Keratinocyte (primary cell): ENCODE results near the gene NCF4. TPM values are rescaled to one million over a fixed set of nuclear protein-coding genes. Genes with fewer than 3 reads are reported as not detected.

Experiments
- DNase-seq: peaks from one replicate; pipeline ENCODE4 v3.0.0-alpha.2; 2011; ENCODE audit warnings: low read depth, missing footprints, low spot score
- FAIRE-seq: peaks from 2 replicates; lab custom pipeline; 2011; peaks lifted over from hg19 to GRCh38; lab: Jason Lieb, UNC
- H2AFZ ChIP-seq: 2 replicates; pipeline ENCODE4 v1.6.0; 2012; ENCODE audit warnings: low read length, control low read depth, inconsistent platforms; ENCODE audit not compliant: control insufficient read depth
- H3K27ac ChIP-seq: 2 replicates; pipeline ENCODE4 v1.5.1; 2011; ENCODE audit warnings: low read length; ENCODE audit not compliant: control insufficient read depth, insufficient read depth
- H3K27me3 ChIP-seq: 3 replicates; pipeline ENCODE4 v1.6.0; 2011; ENCODE audit warnings: low read length; ENCODE audit not compliant: control insufficient read depth, insufficient read depth; ENCODE audit errors: extremely low read depth
- H3K36me3 ChIP-seq, 2 experiments: 2 replicates in 1 of 2; 3 replicates in 1 of 2; pipeline ENCODE4 v1.5.1; 2011; ENCODE audit warnings: low read length in 2 of 2, mild to moderate bottlenecking in 1 of 2; ENCODE audit not compliant: control insufficient read depth in 2 of 2, insufficient read depth in 2 of 2; ENCODE audit errors: extremely low read depth in 1 of 2
- H3K4me1 ChIP-seq: 3 replicates; pipeline ENCODE4 v1.5.1; 2011; ENCODE audit warnings: low read length; ENCODE audit not compliant: control insufficient read depth, insufficient read depth; ENCODE audit errors: extremely low read depth
- H3K4me2 ChIP-seq: 3 replicates; pipeline ENCODE4 v1.6.0; 2011; ENCODE audit warnings: low read depth, low read length; ENCODE audit not compliant: control insufficient read depth, insufficient read depth; ENCODE audit errors: extremely low read depth
- H3K4me3 ChIP-seq, 3 experiments: fragments of 200-600 bp in 1 of 3; sonication (generic) in 1 of 3; 2 replicates in 2 of 3; 3 replicates in 1 of 3; pipeline ENCODE4 v1.5.1; 2011 to 2016; ENCODE audit warnings: low read length in 3 of 3, mild to moderate bottlenecking in 3 of 3, control low read depth in 2 of 3, inconsistent platforms in 1 of 3, low read depth in 1 of 3, mixed read lengths in 1 of 3, mixed run types in 1 of 3, moderate library complexity in 1 of 3; ENCODE audit not compliant: control insufficient read depth in 2 of 3, insufficient read depth in 2 of 3; ENCODE audit errors: extremely low read depth in 1 of 3
- H3K79me2 ChIP-seq: 2 replicates; pipeline ENCODE4 v1.6.0; 2012; ENCODE audit warnings: low read length; ENCODE audit not compliant: control insufficient read depth, insufficient read depth
- H3K9ac ChIP-seq: 3 replicates; pipeline ENCODE4 v1.6.0; 2011; ENCODE audit warnings: low read length; ENCODE audit not compliant: control insufficient read depth, insufficient read depth; ENCODE audit errors: extremely low read depth
- H3K9me1 ChIP-seq: 3 replicates; pipeline ENCODE4 v1.6.0; 2011; ENCODE audit warnings: low read length; ENCODE audit not compliant: control insufficient read depth, insufficient read depth; ENCODE audit errors: extremely low read depth
- H3K9me3 ChIP-seq: 2 replicates; pipeline ENCODE4 v1.5.1; 2012; ENCODE audit warnings: low read depth, low read length; ENCODE audit not compliant: control insufficient read depth
- H4K20me1 ChIP-seq: 3 replicates; pipeline ENCODE4 v1.6.0; 2011; ENCODE audit warnings: low read length; ENCODE audit not compliant: control insufficient read depth, insufficient read depth; ENCODE audit errors: extremely low read depth
- EZH2 ChIP-seq: IDR thresholded peaks from one replicate; pipeline ENCODE4 v1.6.1; 2012; ENCODE audit warnings: inconsistent platforms, mild to moderate bottlenecking, low read length, moderate library complexity
- dilution Hi-C: fragments of 300-500 bp; cut with MboI; formaldehyde crosslinking; loops from one replicate; pipeline ENCODE4 v1.7.0; 2020; ENCODE audit warnings: low sequenced_read_pairs; ENCODE audit not compliant: extremely low pct_ligation_motif_present
- polyA plus RNA-seq, 5 experiments: library from polyadenylated mRNA; depleted of rRNA in 3 of 5; stranded (reverse) in 3 of 5; stranded (forward) in 1 of 5; unstranded in 1 of 5; fragments of >200 nt; gene quantifications; 1 replicate in 1 of 5; 2 replicates in 3 of 5; 3 replicates in 1 of 5; pipeline versions ENCODE4 v1.2.1 to v1.2.3, GENCODE V29; 2011 to 2012; ENCODE audit warnings: missing spikeins in 2 of 5, low read depth in 1 of 5, low replicate concordance in 1 of 5
- TF ChIP-seq, protein P1 (sequence below), 3 experiments: IDR thresholded peaks in 1 of 3; conservative IDR thresholded peaks in 1 of 3; optimal IDR thresholded peaks in 1 of 3; 2 replicates in 2 of 3; 3 replicates in 1 of 3; pipeline versions ENCODE3 to v1.5.1; 2011; ENCODE audit warnings: low read length in 3 of 3, mild to moderate bottlenecking in 3 of 3, moderate library complexity in 2 of 3, control low read depth in 1 of 3, inconsistent platforms in 1 of 3; ENCODE audit not compliant: insufficient read depth in 2 of 3; ENCODE audit errors: extremely low read depth in 1 of 3

The NCF4 gene
- polyA plus RNA-seq, 1 donor (not counting 4 experiments of a cell fraction or from before 2014, with no cell fraction given) = 0.42 TPM

DNA sequence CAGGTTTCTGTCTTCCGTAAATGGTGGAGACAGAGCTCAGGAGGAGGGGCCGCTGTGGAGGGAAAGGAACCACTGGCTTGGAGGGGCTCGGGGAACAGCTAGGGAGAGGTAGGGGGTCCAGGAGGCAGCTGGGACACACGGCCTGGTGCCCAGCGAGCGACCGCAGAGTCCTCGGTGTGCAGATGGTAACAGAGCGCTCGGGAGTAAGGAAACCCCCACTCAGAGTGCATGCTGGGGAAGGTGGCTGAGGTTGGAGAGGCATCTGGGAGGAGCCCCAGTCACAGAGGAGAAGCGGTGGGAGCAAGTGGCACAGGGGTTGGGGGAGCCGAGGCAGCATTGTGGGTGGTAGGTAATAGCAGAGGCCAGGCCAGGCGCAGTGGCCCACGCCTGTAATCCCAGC, 10.8 kb upstream of the NCF4 start:
- Histone ChIP-seq H3K36me3 (no peaks in the 10 kb centered on the region), H3K9me1 (no peaks in the 10 kb centered on the region), H3K4me1 (no peaks in the 10 kb centered on the region), H4K20me1 (no peaks in the 10 kb centered on the region), H3K4me2 (no peak overlapping the region), H2AFZ (no peak overlapping the region), H3K27ac (no peak overlapping the region), H3K9ac (no peak overlapping the region), H3K79me2 (no peaks in the 10 kb centered on the region), H3K27me3 (peaks cover 13% of the 10 kb centered on the region), H3K4me3 (no peak overlapping the region), H3K9me3 (no peaks in the 10 kb centered on the region)
- dilution Hi-C loops = no loop called here
- no peak for DNase-seq
- no peak for FAIRE-seq
- no peak for TF ChIP-seq EZH2
- TF ChIP-seq, protein P1, sequence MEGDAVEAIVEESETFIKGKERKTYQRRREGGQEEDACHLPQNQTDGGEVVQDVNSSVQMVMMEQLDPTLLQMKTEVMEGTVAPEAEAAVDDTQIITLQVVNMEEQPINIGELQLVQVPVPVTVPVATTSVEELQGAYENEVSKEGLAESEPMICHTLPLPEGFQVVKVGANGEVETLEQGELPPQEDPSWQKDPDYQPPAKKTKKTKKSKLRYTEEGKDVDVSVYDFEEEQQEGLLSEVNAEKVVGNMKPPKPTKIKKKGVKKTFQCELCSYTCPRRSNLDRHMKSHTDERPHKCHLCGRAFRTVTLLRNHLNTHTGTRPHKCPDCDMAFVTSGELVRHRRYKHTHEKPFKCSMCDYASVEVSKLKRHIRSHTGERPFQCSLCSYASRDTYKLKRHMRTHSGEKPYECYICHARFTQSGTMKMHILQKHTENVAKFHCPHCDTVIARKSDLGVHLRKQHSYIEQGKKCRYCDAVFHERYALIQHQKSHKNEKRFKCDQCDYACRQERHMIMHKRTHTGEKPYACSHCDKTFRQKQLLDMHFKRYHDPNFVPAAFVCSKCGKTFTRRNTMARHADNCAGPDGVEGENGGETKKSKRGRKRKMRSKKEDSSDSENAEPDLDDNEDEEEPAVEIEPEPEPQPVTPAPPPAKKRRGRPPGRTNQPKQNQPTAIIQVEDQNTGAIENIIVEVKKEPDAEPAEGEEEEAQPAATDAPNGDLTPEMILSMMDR (optimal IDR thresholded peaks at IDR 0.05 in 1 of 3, IDR thresholded peaks at IDR 0.05 in 1 of 3, conservative IDR thresholded peaks at IDR 0.05 in 1 of 3; ENCODE audit: extremely low read depth in 1 of 3, insufficient read depth in 2 of 3, low read length in 3 of 3) = no peak

DNA sequence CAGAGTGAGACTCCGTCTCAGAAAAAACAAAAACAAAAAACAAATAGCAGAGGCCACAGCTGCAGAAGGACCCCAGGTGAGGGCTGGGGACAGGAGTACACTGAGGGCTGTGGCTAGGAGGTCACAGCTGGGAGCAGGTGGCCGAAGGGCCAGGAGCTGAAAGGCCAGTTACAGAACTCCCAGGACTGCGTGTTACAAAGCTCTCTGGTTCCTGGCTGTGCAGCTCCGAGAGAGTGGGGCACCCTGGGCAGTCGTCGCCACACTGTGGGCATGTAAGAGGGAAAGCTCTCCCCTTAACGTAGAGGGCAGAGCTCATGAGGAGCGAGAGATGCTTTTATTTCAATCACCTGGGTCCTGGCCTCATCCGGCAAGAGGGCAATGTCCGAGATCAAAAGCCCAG, 10.1 kb upstream of the NCF4 start:
- Histone ChIP-seq H3K27ac (no peak overlapping the region), H3K9me1 (no peaks in the 10 kb centered on the region), H3K4me3 (no peak overlapping the region), H3K9me3 (no peaks in the 10 kb centered on the region), H3K9ac (no peak overlapping the region), H3K4me1 (no peaks in the 10 kb centered on the region), H4K20me1 (no peaks in the 10 kb centered on the region), H3K36me3 (no peaks in the 10 kb centered on the region), H3K79me2 (no peaks in the 10 kb centered on the region), H2AFZ (no peak overlapping the region), H3K27me3 (peaks cover 13% of the 10 kb centered on the region), H3K4me2 (no peak overlapping the region)
- FAIRE-seq = no peak
- no peak for DNase-seq
- TF ChIP-seq EZH2 = no peak
- TF ChIP-seq, protein P1 (optimal IDR thresholded peaks at IDR 0.05 in 1 of 3, IDR thresholded peaks at IDR 0.05 in 1 of 3, conservative IDR thresholded peaks at IDR 0.05 in 1 of 3; ENCODE audit: extremely low read depth in 1 of 3, insufficient read depth in 2 of 3, low read length in 3 of 3) = no peak
- dilution Hi-C loops = no loop called here
